ENCODE measurements around the gene TMEM255A.

DNA sequence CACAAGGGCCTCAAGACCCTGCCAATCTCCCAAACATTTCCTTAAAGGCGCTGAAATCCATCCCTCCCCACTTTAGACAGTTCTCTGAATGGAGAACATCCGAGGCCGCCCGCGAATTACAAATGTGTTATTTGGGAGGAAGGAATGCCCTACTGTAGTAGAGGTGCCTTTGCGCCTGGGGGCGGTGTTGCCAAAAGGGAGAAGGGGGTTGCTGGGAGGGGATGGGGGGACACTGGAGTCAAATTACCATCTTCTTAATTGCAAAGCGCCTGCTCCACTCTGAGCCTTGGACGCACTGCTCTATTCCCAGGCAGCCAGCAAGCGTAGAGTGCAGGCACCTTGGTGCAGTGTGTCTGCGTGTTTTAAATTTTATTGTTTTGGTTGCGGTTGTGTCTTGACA is 2.7 kb downstream of the TMEM255A start:
- TF ChIP-seq, protein P1, sequence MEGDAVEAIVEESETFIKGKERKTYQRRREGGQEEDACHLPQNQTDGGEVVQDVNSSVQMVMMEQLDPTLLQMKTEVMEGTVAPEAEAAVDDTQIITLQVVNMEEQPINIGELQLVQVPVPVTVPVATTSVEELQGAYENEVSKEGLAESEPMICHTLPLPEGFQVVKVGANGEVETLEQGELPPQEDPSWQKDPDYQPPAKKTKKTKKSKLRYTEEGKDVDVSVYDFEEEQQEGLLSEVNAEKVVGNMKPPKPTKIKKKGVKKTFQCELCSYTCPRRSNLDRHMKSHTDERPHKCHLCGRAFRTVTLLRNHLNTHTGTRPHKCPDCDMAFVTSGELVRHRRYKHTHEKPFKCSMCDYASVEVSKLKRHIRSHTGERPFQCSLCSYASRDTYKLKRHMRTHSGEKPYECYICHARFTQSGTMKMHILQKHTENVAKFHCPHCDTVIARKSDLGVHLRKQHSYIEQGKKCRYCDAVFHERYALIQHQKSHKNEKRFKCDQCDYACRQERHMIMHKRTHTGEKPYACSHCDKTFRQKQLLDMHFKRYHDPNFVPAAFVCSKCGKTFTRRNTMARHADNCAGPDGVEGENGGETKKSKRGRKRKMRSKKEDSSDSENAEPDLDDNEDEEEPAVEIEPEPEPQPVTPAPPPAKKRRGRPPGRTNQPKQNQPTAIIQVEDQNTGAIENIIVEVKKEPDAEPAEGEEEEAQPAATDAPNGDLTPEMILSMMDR (IDR thresholded peaks at IDR 0.05): no peak
- TF ChIP-seq POLR2AphosphoS5 (IDR thresholded peaks at IDR 0.05) (no peak), POLR2A (IDR thresholded peaks at IDR 0.05) (no peak), EP300 (IDR thresholded peaks at IDR 0.05) (no peak)
